Esophagus muscularis mucosa (tissue), 4 donors: ENCODE data around the gene GRM5.

ENCODE experiments used
- EP300 ChIP-seq: sonication (generic); formaldehyde crosslinking; IDR thresholded peaks from one replicate; pipeline ENCODE4 v1.6.1; 2017; ENCODE audit warnings: antibody characterized with exemption
- POLR2A ChIP-seq: fragments of 450-650 bp; IDR thresholded peaks from one replicate; pipeline ENCODE4 v1.6.1; 2017; ENCODE audit warnings: antibody characterized with exemption, moderate library complexity, mild to moderate bottlenecking, low read depth
- POLR2AphosphoS5 ChIP-seq, 2 donors: sonication (generic); formaldehyde crosslinking; IDR thresholded peaks; one replicate each; pipeline ENCODE4 v1.6.1; 2017; ENCODE audit warnings: antibody characterized with exemption in 2 of 2
- TF ChIP-seq, protein P1 (sequence below), 3 experiments: fragments of 200-600 bp in 2 of 3; fragments of 450-650 bp in 1 of 3; sonication (generic) in 2 of 3; IDR thresholded peaks; one replicate each; pipeline ENCODE4 v1.5.1; 2017 to 2019; ENCODE audit warnings: antibody characterized with exemption in 3 of 3, mild to moderate bottlenecking in 2 of 3, moderate library complexity in 1 of 3

DNA sequence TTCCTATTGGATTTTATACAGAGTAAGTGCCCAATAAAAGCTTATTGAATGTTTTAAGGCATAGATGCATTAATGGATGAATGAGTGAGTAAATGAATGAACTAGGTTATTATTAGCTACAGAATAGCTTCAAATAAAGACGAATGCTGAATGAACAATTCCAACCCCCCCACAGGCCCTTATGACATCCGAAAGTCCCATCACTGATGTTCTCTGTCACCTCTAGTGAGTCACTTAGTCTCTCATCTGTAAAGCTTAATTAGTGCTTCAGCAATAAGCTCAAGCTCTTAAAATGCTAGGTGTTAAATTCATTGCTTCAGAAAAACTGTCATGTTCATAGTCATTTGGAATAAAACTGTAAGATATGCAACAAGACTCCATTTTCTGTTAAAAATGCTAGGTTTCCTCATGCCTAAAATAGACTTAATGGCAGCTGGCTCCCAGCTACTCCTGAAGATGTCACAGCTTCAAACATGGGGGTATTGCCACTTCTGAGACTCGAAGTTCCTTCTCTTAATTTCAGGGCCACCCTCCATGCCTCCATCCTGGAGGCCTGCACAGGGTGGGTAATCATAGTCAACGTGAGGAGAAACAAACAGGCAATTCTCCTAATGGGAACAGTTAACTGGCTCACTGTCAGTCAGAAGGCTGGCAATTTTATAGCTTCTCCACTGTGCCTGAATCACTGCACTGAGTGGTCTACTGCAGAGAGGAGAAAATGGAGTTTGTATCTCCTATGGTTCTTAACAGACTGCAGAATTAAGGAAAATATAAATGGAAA, 373.3 kb downstream of the GRM5 start:
- TF ChIP-seq, protein P1, sequence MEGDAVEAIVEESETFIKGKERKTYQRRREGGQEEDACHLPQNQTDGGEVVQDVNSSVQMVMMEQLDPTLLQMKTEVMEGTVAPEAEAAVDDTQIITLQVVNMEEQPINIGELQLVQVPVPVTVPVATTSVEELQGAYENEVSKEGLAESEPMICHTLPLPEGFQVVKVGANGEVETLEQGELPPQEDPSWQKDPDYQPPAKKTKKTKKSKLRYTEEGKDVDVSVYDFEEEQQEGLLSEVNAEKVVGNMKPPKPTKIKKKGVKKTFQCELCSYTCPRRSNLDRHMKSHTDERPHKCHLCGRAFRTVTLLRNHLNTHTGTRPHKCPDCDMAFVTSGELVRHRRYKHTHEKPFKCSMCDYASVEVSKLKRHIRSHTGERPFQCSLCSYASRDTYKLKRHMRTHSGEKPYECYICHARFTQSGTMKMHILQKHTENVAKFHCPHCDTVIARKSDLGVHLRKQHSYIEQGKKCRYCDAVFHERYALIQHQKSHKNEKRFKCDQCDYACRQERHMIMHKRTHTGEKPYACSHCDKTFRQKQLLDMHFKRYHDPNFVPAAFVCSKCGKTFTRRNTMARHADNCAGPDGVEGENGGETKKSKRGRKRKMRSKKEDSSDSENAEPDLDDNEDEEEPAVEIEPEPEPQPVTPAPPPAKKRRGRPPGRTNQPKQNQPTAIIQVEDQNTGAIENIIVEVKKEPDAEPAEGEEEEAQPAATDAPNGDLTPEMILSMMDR (IDR thresholded peaks at IDR 0.05), result no peak
- TF ChIP-seq POLR2A, result no peak
- no peak for TF ChIP-seq EP300
- TF ChIP-seq POLR2AphosphoS5 (IDR thresholded peaks at IDR 0.05), result no peak
